GM12892 (cell line): Measurements from ENCODE around the gene SRPK3.

ENCODE experiments used
- POLR2A ChIP-seq: IDR thresholded peaks from 2 replicates; pipeline ENCODE4 v1.6.1; 2011; ENCODE audit warnings: low read depth, low read length, control low read depth
- POLR2AphosphoS5 ChIP-seq: IDR thresholded peaks from 2 replicates; pipeline ENCODE4 v1.6.1; 2011; ENCODE audit warnings: low read depth, low read length, control low read depth
- TAF1 ChIP-seq: IDR thresholded peaks from 2 replicates; pipeline ENCODE4 v1.6.1; 2011; ENCODE audit warnings: low read depth, mild to moderate bottlenecking, control low read depth, low read length, borderline replicate concordance

DNA sequence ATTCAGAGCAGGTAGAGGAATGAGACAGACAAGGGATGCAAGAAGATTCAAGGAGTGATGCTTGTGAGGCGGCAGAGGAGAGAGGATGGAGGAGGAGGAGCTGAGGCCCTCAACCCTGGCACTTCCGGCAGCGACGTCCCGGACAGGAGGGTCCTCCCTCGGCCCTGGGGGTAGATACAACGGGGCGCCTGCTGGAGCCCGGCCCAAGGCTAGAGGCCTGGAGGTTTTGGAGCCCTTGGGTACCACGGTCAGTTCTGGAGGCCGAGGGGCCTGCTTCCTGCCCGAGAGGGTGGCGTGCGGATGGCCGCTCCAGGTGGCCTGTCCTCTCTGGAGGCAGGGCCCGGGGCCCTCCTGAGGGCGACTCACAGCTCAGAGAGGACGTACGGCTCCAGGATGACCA is 27.1 kb downstream of the SRPK3 start:
- TF ChIP-seq POLR2AphosphoS5 (no peak), POLR2A (no peak), TAF1 (no peak)
